Liver (tissue), 9 donors: ENCODE data around the gene SIGLEC1. TPM values are rescaled to one million over a fixed set of nuclear protein-coding genes. Genes with fewer than 3 reads are reported as not detected.

Source experiments
- DNase-seq: peaks from one replicate; pipeline ENCODE4 v3.0.0-alpha.2; 2017; ENCODE audit warnings: low spot score
- H3K27ac ChIP-seq, 2 donors: one replicate each; pipeline ENCODE4 v1.7.0; 2013; ENCODE audit warnings: inconsistent platforms in 2 of 2, low read length in 2 of 2, control low read depth in 1 of 2, low read depth in 1 of 2, mild to moderate bottlenecking in 1 of 2
- H3K27me3 ChIP-seq, 4 donors: one replicate each; pipeline versions ENCODE4 v1.6.1 to v1.7.0; 2013; ENCODE audit warnings: low read length in 3 of 4, inconsistent platforms in 1 of 4, mild to moderate bottlenecking in 1 of 4, moderate library complexity in 1 of 4; ENCODE audit not compliant: control insufficient read depth in 4 of 4, insufficient read depth in 4 of 4
- H3K36me3 ChIP-seq, 4 donors: one replicate each; pipeline versions ENCODE4 v1.6.1 to v1.7.0; 2013; ENCODE audit warnings: low read length in 3 of 4, mild to moderate bottlenecking in 3 of 4, low read depth in 1 of 4, moderate library complexity in 1 of 4; ENCODE audit not compliant: control insufficient read depth in 4 of 4, insufficient read depth in 3 of 4
- H3K4me1 ChIP-seq, 4 donors: one replicate each; pipeline versions ENCODE4 v1.6.1 to v1.7.0; 2013; ENCODE audit warnings: low read length in 3 of 4, mild to moderate bottlenecking in 3 of 4, moderate library complexity in 1 of 4; ENCODE audit not compliant: control insufficient read depth in 4 of 4, insufficient read depth in 4 of 4
- H3K4me3 ChIP-seq, 3 donors: one replicate each; pipeline versions ENCODE4 v1.6.1 to v1.7.0; 2013; ENCODE audit warnings: low read length in 3 of 3, control low read depth in 1 of 3, low read depth in 1 of 3, mild to moderate bottlenecking in 1 of 3
- H3K9ac ChIP-seq, 2 donors: one replicate each; pipeline ENCODE4 v1.7.0; 2013; ENCODE audit warnings: low read length in 2 of 2, mild to moderate bottlenecking in 2 of 2, moderate library complexity in 2 of 2, control low read depth in 1 of 2, low read depth in 1 of 2
- H3K9me3 ChIP-seq, 4 donors: one replicate each; pipeline versions ENCODE4 v1.6.1 to v1.7.0; 2013; ENCODE audit warnings: low read length in 3 of 4; ENCODE audit not compliant: control insufficient read depth in 4 of 4
- EGR1 ChIP-seq, 2 donors: IDR thresholded peaks; 2 replicates each; pipeline ENCODE4 v1.6.1; 2016 to 2018; ENCODE audit warnings: antibody characterized with exemption in 2 of 2, low read depth in 2 of 2
- FOXA1 ChIP-seq: IDR thresholded peaks from 2 replicates; pipeline ENCODE4 v1.6.1; 2016; ENCODE audit warnings: antibody characterized with exemption
- FOXA2 ChIP-seq: IDR thresholded peaks from 2 replicates; pipeline ENCODE4 v1.6.1; 2016; ENCODE audit warnings: antibody characterized with exemption
- HNF4G ChIP-seq: IDR thresholded peaks from 2 replicates; pipeline ENCODE4 v1.6.1; 2016; ENCODE audit warnings: antibody characterized with exemption
- JUND ChIP-seq, 2 donors: IDR thresholded peaks; 2 replicates each; pipeline ENCODE4 v1.6.1; 2016; ENCODE audit warnings: antibody characterized with exemption in 2 of 2
- NR2F2 ChIP-seq: IDR thresholded peaks from 2 replicates; pipeline ENCODE4 v1.6.1; 2016; ENCODE audit warnings: antibody characterized with exemption
- RAD21 ChIP-seq, 2 donors: IDR thresholded peaks; 2 replicates each; pipeline ENCODE4 v1.6.1; 2016; ENCODE audit warnings: antibody characterized with exemption in 2 of 2, mild to moderate bottlenecking in 2 of 2
- RXRA ChIP-seq, 2 donors: IDR thresholded peaks; 2 replicates each; pipeline ENCODE4 v1.6.1; 2017 to 2018; ENCODE audit warnings: antibody characterized with exemption in 2 of 2, mild to moderate bottlenecking in 1 of 2
- SP1 ChIP-seq: IDR thresholded peaks from 2 replicates; pipeline ENCODE4 v1.6.1; 2018; ENCODE audit warnings: antibody characterized with exemption, mild to moderate bottlenecking
- TAF1 ChIP-seq: conservative IDR thresholded peaks from 2 replicates; pipeline ENCODE4 v1.6.1; 2016; ENCODE audit warnings: antibody characterized with exemption, mild to moderate bottlenecking
- YY1 ChIP-seq: IDR thresholded peaks from 2 replicates; pipeline ENCODE4 v1.6.1; 2016; ENCODE audit warnings: antibody characterized with exemption, mild to moderate bottlenecking
- WGBS: extraction: QIAGEN DNeasy Blood & Tissue Kit; methylation state at CpG from one replicate; pipeline ENCODE4 v1.1.7; 2013; 5-methylcytosine and 5-hydroxymethylcytosine counted together
- polyA plus RNA-seq, 2 donors: library from polyadenylated mRNA; stranded (reverse) in 1 of 2; unstranded in 1 of 2; fragments of 200-250 nt in 1 of 2; fragments of >200 nt in 1 of 2; fragmentation: Nextera tagmentation in 1 of 2; extraction: Ambion mirVana in 1 of 2; gene quantifications; one replicate each; pipeline versions ENCODE4 v1.2.1 to v1.2.3, GENCODE V29; 2013 to 2015
- total RNA-seq, 2 donors: library from RNA; depleted of rRNA; stranded (reverse); fragments of >200 nt; gene quantifications; one replicate each; pipeline ENCODE4 v1.2.3, GENCODE V29; 2014
- TF ChIP-seq, protein P1 (sequence below): fragments of 150-350 bp; IDR thresholded peaks from 2 replicates; pipeline ENCODE4 v1.5.1; 2017; ENCODE audit warnings: improper control_type of control experiment, low read depth, low read length; ENCODE audit not compliant: missing input control
- TF ChIP-seq, protein P2 (sequence below): IDR thresholded peaks from 2 replicates; pipeline ENCODE4 v1.6.1; 2016; ENCODE audit warnings: antibody characterized with exemption, mild to moderate bottlenecking
- TF ChIP-seq, protein P3 (sequence below): IDR thresholded peaks from 2 replicates; pipeline ENCODE4 v1.6.1; 2016; ENCODE audit warnings: antibody characterized with exemption
- TF ChIP-seq, protein P4 (sequence below): IDR thresholded peaks from 2 replicates; pipeline ENCODE4 v1.6.1; 2016; ENCODE audit warnings: antibody characterized with exemption
- TF ChIP-seq, protein P5 (sequence below): IDR thresholded peaks from 2 replicates; pipeline ENCODE4 v1.6.1; 2016; ENCODE audit warnings: antibody characterized with exemption
- donor health status: healthy.
- donor health status: healthy.
- donor health status: healthy.
- donor health status: healthy.
- donor health status: healthy.

The SIGLEC1 gene
- total and polyA plus RNA-seq, 4 donors = 2.3 to 7.8 (median 7.1) TPM

DNA sequence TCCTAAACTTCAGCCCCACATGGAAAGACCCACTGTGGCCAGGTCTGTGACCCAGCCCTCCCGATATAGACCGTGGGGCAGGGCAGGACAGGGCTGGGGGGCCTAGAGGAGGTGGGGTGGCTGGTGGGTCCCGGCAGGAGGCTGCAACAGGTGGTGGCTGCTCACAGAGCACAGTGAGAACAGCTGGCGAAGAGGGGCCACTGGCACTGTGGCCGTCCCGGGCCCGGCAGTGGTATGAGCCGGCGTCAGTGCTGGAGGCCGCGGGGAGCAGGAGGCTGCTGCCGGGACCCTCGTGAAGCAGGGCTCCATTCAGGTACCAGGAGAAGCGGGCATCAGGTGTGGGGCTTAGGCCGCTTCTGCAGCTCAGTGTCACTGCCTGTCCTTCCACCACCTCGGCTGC lies 13.4 kb downstream of the SIGLEC1 start (continued):
- TF ChIP-seq, protein P1, sequence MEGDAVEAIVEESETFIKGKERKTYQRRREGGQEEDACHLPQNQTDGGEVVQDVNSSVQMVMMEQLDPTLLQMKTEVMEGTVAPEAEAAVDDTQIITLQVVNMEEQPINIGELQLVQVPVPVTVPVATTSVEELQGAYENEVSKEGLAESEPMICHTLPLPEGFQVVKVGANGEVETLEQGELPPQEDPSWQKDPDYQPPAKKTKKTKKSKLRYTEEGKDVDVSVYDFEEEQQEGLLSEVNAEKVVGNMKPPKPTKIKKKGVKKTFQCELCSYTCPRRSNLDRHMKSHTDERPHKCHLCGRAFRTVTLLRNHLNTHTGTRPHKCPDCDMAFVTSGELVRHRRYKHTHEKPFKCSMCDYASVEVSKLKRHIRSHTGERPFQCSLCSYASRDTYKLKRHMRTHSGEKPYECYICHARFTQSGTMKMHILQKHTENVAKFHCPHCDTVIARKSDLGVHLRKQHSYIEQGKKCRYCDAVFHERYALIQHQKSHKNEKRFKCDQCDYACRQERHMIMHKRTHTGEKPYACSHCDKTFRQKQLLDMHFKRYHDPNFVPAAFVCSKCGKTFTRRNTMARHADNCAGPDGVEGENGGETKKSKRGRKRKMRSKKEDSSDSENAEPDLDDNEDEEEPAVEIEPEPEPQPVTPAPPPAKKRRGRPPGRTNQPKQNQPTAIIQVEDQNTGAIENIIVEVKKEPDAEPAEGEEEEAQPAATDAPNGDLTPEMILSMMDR = no peak

DNA sequence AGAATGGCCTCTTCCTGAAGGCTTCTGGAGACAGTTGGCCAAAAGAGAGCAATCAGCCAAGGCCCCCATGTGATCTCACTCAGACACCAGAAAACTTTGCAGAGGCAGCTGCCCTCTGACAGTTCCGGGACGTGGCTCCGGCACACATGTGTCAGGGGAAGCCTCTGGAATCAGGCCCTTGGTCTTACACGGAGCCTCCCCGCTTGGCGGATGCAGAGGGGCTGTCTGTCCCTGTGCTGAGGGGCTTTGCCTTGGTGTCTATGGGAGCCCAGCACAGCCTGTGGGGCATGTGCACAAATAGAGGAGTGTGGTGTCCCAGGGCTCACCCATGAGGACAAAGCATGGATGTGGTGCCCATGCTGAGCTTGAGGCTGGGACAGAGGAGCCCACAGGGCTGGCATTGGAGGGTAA lies 13.8 kb downstream of the SIGLEC1 start:
- DNase-seq = no peak
- WGBS = 86% methylated on average over 6 of the region's 6 CpGs
- no peaks in the 10 kb centered on the region for H3K4me1 ChIP-seq
- H3K27ac ChIP-seq = no peak overlapping the region
- TF ChIP-seq JUND (IDR thresholded peaks at IDR 0.05) = no peak
- TF ChIP-seq, protein P2, sequence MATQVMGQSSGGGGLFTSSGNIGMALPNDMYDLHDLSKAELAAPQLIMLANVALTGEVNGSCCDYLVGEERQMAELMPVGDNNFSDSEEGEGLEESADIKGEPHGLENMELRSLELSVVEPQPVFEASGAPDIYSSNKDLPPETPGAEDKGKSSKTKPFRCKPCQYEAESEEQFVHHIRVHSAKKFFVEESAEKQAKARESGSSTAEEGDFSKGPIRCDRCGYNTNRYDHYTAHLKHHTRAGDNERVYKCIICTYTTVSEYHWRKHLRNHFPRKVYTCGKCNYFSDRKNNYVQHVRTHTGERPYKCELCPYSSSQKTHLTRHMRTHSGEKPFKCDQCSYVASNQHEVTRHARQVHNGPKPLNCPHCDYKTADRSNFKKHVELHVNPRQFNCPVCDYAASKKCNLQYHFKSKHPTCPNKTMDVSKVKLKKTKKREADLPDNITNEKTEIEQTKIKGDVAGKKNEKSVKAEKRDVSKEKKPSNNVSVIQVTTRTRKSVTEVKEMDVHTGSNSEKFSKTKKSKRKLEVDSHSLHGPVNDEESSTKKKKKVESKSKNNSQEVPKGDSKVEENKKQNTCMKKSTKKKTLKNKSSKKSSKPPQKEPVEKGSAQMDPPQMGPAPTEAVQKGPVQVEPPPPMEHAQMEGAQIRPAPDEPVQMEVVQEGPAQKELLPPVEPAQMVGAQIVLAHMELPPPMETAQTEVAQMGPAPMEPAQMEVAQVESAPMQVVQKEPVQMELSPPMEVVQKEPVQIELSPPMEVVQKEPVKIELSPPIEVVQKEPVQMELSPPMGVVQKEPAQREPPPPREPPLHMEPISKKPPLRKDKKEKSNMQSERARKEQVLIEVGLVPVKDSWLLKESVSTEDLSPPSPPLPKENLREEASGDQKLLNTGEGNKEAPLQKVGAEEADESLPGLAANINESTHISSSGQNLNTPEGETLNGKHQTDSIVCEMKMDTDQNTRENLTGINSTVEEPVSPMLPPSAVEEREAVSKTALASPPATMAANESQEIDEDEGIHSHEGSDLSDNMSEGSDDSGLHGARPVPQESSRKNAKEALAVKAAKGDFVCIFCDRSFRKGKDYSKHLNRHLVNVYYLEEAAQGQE = no peak
- no peaks in the 10 kb centered on the region for H3K27me3 ChIP-seq
- no peak overlapping the region for H3K9ac ChIP-seq
- peaks cover 0 to 3% (median 0%) of the 10 kb centered on the region in 4 donors for H3K9me3 ChIP-seq
- H3K4me3 ChIP-seq = no peak overlapping the region
- H3K36me3 ChIP-seq = no peaks in the 10 kb centered on the region

DNA sequence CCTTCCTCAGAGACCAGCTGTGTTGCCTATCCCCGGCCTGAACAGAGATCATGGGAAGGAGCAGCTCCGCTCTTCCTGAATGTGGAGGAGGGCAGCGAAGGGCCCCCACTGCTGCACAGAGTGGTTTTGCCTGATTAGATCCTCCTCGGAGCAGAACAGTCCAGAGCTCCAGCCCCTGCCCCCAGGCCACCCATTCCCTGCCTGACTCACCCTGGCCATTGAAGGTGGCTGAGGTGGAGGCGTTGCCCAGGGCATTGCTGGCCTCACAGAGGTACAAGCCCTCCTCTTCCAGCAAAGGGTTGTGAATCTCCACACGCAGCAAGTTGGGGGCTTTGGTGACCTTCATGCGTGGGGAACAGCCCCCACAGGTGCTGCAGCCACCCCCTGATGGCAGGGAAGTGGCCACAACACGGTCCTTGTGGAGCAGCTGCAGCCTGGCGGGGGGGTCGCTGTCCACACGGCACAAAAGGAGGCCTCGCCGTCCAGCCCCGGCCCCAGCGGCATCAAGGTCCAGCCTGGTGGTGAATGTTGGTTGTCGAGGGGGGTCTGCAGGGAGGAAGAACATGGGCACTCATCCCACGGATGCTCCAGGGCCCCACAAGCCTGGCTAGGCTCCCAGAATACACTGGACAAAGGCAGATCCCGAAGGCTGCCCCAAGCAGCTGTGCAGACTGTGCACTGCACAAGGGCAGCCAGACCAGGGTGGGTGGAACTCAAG lies 14.7 kb downstream of the SIGLEC1 start:
- no peak for TF ChIP-seq TAF1
- no peak for TF ChIP-seq NR2F2
- no peak for TF ChIP-seq HNF4G
- no peak for TF ChIP-seq SP1
- TF ChIP-seq, protein P3, sequence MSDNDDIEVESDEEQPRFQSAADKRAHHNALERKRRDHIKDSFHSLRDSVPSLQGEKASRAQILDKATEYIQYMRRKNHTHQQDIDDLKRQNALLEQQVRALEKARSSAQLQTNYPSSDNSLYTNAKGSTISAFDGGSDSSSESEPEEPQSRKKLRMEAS = no peak
- TF ChIP-seq, protein P1 = no peak
- TF ChIP-seq, protein P2 = no peak
- TF ChIP-seq, protein P4, sequence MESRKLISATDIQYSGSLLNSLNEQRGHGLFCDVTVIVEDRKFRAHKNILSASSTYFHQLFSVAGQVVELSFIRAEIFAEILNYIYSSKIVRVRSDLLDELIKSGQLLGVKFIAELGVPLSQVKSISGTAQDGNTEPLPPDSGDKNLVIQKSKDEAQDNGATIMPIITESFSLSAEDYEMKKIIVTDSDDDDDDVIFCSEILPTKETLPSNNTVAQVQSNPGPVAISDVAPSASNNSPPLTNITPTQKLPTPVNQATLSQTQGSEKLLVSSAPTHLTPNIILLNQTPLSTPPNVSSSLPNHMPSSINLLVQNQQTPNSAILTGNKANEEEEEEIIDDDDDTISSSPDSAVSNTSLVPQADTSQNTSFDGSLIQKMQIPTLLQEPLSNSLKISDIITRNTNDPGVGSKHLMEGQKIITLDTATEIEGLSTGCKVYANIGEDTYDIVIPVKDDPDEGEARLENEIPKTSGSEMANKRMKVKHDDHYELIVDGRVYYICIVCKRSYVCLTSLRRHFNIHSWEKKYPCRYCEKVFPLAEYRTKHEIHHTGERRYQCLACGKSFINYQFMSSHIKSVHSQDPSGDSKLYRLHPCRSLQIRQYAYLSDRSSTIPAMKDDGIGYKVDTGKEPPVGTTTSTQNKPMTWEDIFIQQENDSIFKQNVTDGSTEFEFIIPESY = no peak
- TF ChIP-seq FOXA2 = no peak
- no peak for TF ChIP-seq EGR1 (IDR thresholded peaks at IDR 0.05; ENCODE audit: low read depth in 2 of 2)
- no peak for TF ChIP-seq YY1
- TF ChIP-seq FOXA1 = no peak
- no peak for TF ChIP-seq RXRA (IDR thresholded peaks at IDR 0.05)
- TF ChIP-seq, protein P5, sequence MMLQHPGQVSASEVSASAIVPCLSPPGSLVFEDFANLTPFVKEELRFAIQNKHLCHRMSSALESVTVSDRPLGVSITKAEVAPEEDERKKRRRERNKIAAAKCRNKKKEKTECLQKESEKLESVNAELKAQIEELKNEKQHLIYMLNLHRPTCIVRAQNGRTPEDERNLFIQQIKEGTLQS = no peak
- TF ChIP-seq RAD21 (IDR thresholded peaks at IDR 0.05) = no peak
- no peak for TF ChIP-seq JUND (IDR thresholded peaks at IDR 0.05)
- Histone ChIP-seq H3K36me3 (no peaks in the 10 kb centered on the region), H3K27me3 (no peaks in the 10 kb centered on the region), H3K4me3 (no peak overlapping the region), H3K4me1 (no peaks in the 10 kb centered on the region), H3K27ac (no peak overlapping the region), H3K9ac (no peak overlapping the region), H3K9me3 (peaks cover 0 to 3% (median 0%) of the 10 kb centered on the region in 4 donors)
- WGBS = 79% methylated on average over 18 of the region's 18 CpGs
- no peak for DNase-seq
